Adrenal gland (tissue), 5 donors: ENCODE measurements around the gene ZNF500.

ENCODE experiments used
- POLR2A ChIP-seq, 2 donors: fragments of 450-650 bp; IDR thresholded peaks; one replicate each; pipeline ENCODE4 v1.6.1; 2017; ENCODE audit warnings: antibody characterized with exemption in 2 of 2, mild to moderate bottlenecking in 2 of 2, moderate library complexity in 1 of 2
- TF ChIP-seq, protein P1 (sequence below), 6 experiments: fragments of 450-650 bp in 4 of 6; fragments of 200-600 bp in 2 of 6; sonication (generic) in 1 of 6; IDR thresholded peaks; 1 replicate in 5 of 6; 2 replicates in 1 of 6; pipeline versions ENCODE4 v1.5.1 to v1.8.0; 2016 to 2021; ENCODE audit warnings: antibody characterized with exemption in 6 of 6, mild to moderate bottlenecking in 2 of 6, moderate library complexity in 1 of 6
- donor health status: DM: no; HTN: no; CAD: no.

- TF ChIP-seq, protein P1, sequence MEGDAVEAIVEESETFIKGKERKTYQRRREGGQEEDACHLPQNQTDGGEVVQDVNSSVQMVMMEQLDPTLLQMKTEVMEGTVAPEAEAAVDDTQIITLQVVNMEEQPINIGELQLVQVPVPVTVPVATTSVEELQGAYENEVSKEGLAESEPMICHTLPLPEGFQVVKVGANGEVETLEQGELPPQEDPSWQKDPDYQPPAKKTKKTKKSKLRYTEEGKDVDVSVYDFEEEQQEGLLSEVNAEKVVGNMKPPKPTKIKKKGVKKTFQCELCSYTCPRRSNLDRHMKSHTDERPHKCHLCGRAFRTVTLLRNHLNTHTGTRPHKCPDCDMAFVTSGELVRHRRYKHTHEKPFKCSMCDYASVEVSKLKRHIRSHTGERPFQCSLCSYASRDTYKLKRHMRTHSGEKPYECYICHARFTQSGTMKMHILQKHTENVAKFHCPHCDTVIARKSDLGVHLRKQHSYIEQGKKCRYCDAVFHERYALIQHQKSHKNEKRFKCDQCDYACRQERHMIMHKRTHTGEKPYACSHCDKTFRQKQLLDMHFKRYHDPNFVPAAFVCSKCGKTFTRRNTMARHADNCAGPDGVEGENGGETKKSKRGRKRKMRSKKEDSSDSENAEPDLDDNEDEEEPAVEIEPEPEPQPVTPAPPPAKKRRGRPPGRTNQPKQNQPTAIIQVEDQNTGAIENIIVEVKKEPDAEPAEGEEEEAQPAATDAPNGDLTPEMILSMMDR (IDR thresholded peaks at IDR 0.05), result no peak
- TF ChIP-seq POLR2A (IDR thresholded peaks at IDR 0.05), result no peak
Measured at GRCh38 chr16:4778050-4778392, 11.1 kb upstream of the ZNF500 start.
